Esophagus muscularis mucosa (tissue), 3 donors: ENCODE measurements around the gene PXMP4.

ENCODE experiments used
- POLR2A ChIP-seq: fragments of 450-650 bp; IDR thresholded peaks from one replicate; pipeline ENCODE4 v1.6.1; 2017; ENCODE audit warnings: antibody characterized with exemption, moderate library complexity, mild to moderate bottlenecking, low read depth
- TF ChIP-seq, protein P1 (sequence below), 3 experiments: fragments of 200-600 bp in 2 of 3; fragments of 450-650 bp in 1 of 3; sonication (generic) in 2 of 3; IDR thresholded peaks; one replicate each; pipeline ENCODE4 v1.5.1; 2017 to 2019; ENCODE audit warnings: antibody characterized with exemption in 3 of 3, mild to moderate bottlenecking in 2 of 3, moderate library complexity in 1 of 3

DNA sequence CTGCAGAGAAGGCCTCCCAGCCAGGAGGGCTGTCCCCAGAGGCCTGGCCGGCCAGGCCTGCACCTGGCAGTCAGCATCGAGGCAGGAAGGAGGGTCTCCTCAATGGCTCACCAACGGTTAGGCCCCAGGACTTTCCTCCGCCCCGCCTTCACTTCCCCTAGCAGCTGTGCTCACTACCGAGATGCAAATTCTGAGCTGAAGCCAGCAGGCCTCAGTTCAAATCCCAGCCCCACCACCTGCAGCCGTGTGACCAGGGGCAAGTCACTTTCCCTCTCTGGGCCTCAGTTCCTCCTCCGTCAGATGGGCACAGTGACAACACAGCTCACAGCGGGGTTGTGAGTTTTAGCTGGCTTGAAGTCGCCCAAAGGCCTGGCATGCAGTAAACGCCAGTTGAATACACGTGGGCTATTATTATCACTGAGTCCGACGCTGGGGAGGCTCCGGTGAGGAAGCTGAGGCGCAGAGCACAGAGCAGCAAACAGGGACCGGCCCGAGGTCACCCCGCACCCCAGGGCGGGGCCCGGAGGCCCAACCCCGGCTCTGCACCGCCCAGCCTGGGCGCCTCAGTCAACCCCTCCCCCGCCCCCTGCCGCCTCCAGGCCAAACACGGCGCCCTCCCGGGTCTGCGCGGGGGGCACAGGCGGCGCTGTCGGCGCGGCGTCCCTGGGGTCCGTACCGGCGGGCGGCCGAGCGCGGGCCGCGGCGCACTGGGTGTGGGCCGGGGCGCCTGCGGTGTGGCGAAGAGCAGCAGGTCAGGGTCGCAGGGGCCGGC, 34.6 kb downstream of the PXMP4 start:
- TF ChIP-seq, protein P1, sequence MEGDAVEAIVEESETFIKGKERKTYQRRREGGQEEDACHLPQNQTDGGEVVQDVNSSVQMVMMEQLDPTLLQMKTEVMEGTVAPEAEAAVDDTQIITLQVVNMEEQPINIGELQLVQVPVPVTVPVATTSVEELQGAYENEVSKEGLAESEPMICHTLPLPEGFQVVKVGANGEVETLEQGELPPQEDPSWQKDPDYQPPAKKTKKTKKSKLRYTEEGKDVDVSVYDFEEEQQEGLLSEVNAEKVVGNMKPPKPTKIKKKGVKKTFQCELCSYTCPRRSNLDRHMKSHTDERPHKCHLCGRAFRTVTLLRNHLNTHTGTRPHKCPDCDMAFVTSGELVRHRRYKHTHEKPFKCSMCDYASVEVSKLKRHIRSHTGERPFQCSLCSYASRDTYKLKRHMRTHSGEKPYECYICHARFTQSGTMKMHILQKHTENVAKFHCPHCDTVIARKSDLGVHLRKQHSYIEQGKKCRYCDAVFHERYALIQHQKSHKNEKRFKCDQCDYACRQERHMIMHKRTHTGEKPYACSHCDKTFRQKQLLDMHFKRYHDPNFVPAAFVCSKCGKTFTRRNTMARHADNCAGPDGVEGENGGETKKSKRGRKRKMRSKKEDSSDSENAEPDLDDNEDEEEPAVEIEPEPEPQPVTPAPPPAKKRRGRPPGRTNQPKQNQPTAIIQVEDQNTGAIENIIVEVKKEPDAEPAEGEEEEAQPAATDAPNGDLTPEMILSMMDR (IDR thresholded peaks at IDR 0.05) = no peak
- no peak for TF ChIP-seq POLR2A
